Karpas-422 (cell line): Measurements from ENCODE around the gene NTSR2. TPM values are rescaled to one million over a fixed set of nuclear protein-coding genes. Genes with fewer than 3 reads are reported as not detected.

Experiments
- DNase-seq: peaks from one replicate; pipeline ENCODE4 v3.0.0-alpha.2; 2015
- H2AFZ ChIP-seq: fragments of 200-600 bp; sonication (generic); 2 replicates; pipeline ENCODE4 v1.6.1; 2014; ENCODE audit warnings: antibody characterized with exemption, low read length, mixed read lengths
- H3K27ac ChIP-seq: fragments of 200-600 bp; sonication (generic); 2 replicates; pipeline ENCODE4 v1.5.1; 2014; ENCODE audit warnings: mild to moderate bottlenecking, low read length, moderate library complexity
- H3K27me3 ChIP-seq: fragments of 200-600 bp; sonication (generic); 2 replicates; pipeline ENCODE4 v1.6.1; 2014; ENCODE audit warnings: low read length, mixed read lengths
- H3K36me3 ChIP-seq: fragments of 200-600 bp; sonication (generic); 2 replicates; pipeline ENCODE4 v1.6.1; 2014; ENCODE audit warnings: low read length, mixed read lengths; ENCODE audit not compliant: insufficient read depth
- H3K4me1 ChIP-seq: fragments of 200-600 bp; sonication (generic); 2 replicates; pipeline ENCODE4 v1.6.1; 2014; ENCODE audit warnings: mild to moderate bottlenecking, low read length, mixed read lengths
- H3K4me2 ChIP-seq: fragments of 200-600 bp; sonication (generic); 2 replicates; pipeline ENCODE4 v1.6.1; 2014; ENCODE audit warnings: low read length, low read depth, mild to moderate bottlenecking; ENCODE audit not compliant: poor library complexity, severe bottlenecking
- H3K4me3 ChIP-seq: fragments of 200-600 bp; sonication (generic); 2 replicates; pipeline ENCODE4 v1.5.1; 2014; ENCODE audit warnings: mild to moderate bottlenecking, antibody characterized with exemption, low read length, mixed read lengths
- H3K79me2 ChIP-seq: fragments of 200-600 bp; sonication (generic); 2 replicates; pipeline ENCODE4 v1.6.1; 2014; ENCODE audit warnings: mild to moderate bottlenecking, low read length, mixed read lengths
- H3K9ac ChIP-seq: fragments of 200-600 bp; sonication (generic); 2 replicates; pipeline ENCODE4 v1.6.0; 2014; ENCODE audit warnings: low read length
- H3K9me2 ChIP-seq: fragments of 200-600 bp; sonication (generic), shearing (Covaris generic); replicated peaks from 2 replicates; pipeline ENCODE4 v1.6.0; 2014; ENCODE audit warnings: mild to moderate bottlenecking, low read length, moderate library complexity; ENCODE audit not compliant: insufficient read depth
- H3K9me3 ChIP-seq: fragments of 300-700, 200-600 bp; sonication (generic); 2 replicates; pipeline ENCODE4 v1.6.1; 2014; ENCODE audit warnings: low read length, mixed read lengths
- H4K20me1 ChIP-seq: fragments of 200-600 bp; sonication (generic); 2 replicates; pipeline ENCODE4 v1.6.1; 2014; ENCODE audit warnings: mild to moderate bottlenecking, antibody characterized with exemption, low read length, low read depth; ENCODE audit not compliant: insufficient read depth
- total RNA-seq: library from RNA; depleted of rRNA; stranded (reverse); fragments of >200 nt; shearing (Covaris generic); gene quantifications from 2 replicates; pipeline ENCODE4 v1.2.3, GENCODE V29; 2014; ENCODE audit warnings: low replicate concordance

Gene NTSR2
- total RNA-seq, 1 experiment from 2014 or later = not detected

DNA sequence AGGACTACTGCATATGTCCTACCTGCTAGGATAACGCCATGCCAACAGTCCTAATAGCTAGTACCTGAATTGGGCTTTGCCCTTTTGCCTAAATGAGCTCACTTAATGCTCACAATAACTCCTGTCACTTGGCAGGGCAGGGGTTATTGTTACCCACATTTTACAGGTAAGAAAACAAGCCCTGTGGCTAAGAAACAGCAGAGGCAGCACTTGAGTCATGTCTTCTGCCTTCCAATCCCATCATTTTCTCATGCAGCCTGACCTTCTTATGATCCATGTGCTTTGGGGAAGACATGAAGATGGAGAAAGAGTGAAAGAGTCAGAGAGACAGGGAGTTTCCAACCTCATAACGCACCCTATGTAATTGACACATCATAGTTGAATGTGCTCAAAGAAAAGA is 42.9 kb upstream of the NTSR2 start:
- no peaks in the 10 kb centered on the region for H3K27me3 ChIP-seq
- H3K9me2 ChIP-seq = no peaks in the 10 kb centered on the region
- no peak overlapping the region for H3K9ac ChIP-seq
- H4K20me1 ChIP-seq = no peaks in the 10 kb centered on the region
- no peaks in the 10 kb centered on the region for H3K36me3 ChIP-seq
- H3K9me3 ChIP-seq = no peaks in the 10 kb centered on the region
- no peak overlapping the region for H3K27ac ChIP-seq
- H3K79me2 ChIP-seq = no peaks in the 10 kb centered on the region
- no peak overlapping the region for H2AFZ ChIP-seq
- no peak overlapping the region for H3K4me3 ChIP-seq
- DNase-seq = no peak
- no peak overlapping the region for H3K4me2 ChIP-seq
- H3K4me1 ChIP-seq = peaks cover 7% of the 10 kb centered on the region

DNA sequence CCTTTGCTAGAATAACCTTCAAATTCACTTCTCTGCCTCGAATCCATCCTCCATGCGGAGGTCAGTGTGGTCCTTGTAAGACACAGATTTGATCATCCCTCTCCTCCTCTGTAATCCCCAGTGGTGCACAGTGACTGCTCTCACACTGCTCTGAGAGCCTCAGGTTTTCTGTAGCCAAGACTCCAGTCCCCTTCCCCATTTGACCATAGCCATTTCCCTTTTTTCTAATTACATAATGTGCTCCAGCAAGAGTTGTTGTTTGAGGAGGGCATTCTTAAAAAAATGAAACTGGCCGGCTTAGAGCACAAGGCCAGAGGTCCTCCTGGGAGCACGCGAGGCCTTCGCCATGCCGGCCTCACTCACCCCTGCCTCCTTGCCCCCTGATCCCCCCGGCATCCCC is 41.8 kb upstream of the NTSR2 start:
- Histone ChIP-seq H3K36me3 (no peaks in the 10 kb centered on the region), H3K4me3 (no peak overlapping the region), H2AFZ (no peak overlapping the region), H3K27me3 (no peaks in the 10 kb centered on the region), H3K4me2 (no peak overlapping the region), H3K4me1 (peaks cover 1% of the 10 kb centered on the region), H3K79me2 (no peaks in the 10 kb centered on the region), H3K9me3 (no peaks in the 10 kb centered on the region), H3K27ac (no peak overlapping the region), H3K9ac (no peak overlapping the region), H3K9me2 (no peaks in the 10 kb centered on the region), H4K20me1 (no peaks in the 10 kb centered on the region)
- DNase-seq = no peak

DNA sequence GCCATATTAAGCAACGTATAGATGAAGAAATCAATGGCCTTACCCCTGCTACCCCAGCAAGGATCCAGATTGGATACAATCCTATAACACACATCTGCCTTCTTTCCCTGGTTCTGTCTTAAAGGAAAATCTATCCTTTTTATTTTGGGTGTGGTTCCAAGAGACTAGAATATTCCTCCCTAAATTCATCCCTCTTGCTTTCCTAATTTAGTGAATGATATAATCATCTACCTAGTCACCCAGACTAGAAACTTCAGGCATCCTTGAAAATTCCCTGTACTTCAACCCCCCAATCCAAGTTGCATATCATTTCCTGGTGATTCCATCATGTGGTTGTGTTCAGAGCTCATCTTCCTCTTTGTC is 41.3 kb upstream of the NTSR2 start:
- H3K4me3 ChIP-seq = no peak overlapping the region
- H3K27ac ChIP-seq = no peak overlapping the region
- H3K27me3 ChIP-seq = no peaks in the 10 kb centered on the region
- H3K9me2 ChIP-seq = no peaks in the 10 kb centered on the region
- no peak for DNase-seq
- no peak overlapping the region for H2AFZ ChIP-seq
- H3K36me3 ChIP-seq = no peaks in the 10 kb centered on the region
- H3K9ac ChIP-seq = no peak overlapping the region
- no peak overlapping the region for H3K4me2 ChIP-seq
- H3K79me2 ChIP-seq = no peaks in the 10 kb centered on the region
- no peaks in the 10 kb centered on the region for H3K9me3 ChIP-seq
- H4K20me1 ChIP-seq = no peaks in the 10 kb centered on the region
- H3K4me1 ChIP-seq = no peaks in the 10 kb centered on the region

DNA sequence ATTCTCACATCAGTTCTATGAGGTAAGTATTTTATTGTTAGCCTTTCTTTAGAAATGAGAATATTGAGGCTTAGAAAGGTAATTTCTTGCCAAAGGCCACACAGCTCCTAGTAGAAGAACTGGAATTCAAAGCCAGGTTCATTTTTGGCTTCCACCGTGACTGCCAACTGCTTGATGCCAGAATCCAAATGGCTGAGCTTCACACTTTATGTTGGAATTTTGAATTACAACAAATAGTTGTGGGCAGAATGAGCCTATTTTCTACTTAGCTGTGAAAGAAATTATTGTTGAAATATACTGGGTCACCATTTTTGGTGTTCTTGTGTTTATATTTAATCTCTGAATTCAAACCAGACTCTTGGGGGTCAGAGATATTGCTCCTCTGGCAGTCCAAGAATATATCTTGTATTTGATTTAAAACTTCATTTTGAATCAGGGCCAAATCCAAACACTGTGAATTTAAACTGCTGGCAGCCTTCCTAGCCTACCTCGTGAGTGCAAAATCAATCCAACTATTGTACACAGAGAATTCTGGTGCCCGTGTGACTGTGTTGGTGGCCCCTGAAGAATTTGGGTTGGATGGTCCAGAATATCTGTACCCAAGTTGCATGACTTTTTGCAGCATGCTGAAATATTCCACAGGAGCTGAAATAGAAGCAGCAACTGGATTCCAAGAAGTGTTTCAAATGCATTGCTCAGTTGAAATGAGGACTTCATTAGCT is 40.8 kb upstream of the NTSR2 start:
- Histone ChIP-seq H2AFZ (no peak overlapping the region), H3K36me3 (no peaks in the 10 kb centered on the region), H3K4me1 (no peaks in the 10 kb centered on the region), H3K79me2 (no peaks in the 10 kb centered on the region), H4K20me1 (no peaks in the 10 kb centered on the region), H3K4me3 (no peak overlapping the region), H3K4me2 (no peak overlapping the region), H3K9me3 (no peaks in the 10 kb centered on the region), H3K9ac (no peak overlapping the region), H3K27ac (no peak overlapping the region), H3K9me2 (no peaks in the 10 kb centered on the region), H3K27me3 (no peaks in the 10 kb centered on the region)
- DNase-seq = no peak

DNA sequence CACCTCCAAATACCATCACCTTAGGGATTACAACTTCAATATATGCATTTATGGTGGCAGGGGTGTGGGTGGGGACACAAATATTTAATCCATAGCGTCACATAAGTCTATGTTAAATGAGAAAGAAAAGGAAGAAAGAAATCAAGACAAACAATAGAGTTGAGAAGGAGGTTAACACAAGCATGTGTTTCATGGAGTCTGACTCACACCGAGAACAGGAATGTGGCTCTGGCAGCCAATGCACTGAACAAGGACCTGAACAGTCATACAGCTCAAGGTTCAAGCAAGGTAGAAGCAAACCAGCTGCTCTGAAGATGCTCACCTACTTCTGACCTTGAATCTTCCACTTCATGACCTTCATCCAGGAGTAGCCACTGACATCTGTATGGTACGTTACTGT is 40.2 kb upstream of the NTSR2 start:
- Histone ChIP-seq H3K27ac (no peak overlapping the region), H3K79me2 (no peaks in the 10 kb centered on the region), H3K4me2 (no peak overlapping the region), H3K9me2 (no peaks in the 10 kb centered on the region), H3K9me3 (no peaks in the 10 kb centered on the region), H3K27me3 (no peaks in the 10 kb centered on the region), H4K20me1 (no peaks in the 10 kb centered on the region), H3K4me3 (no peak overlapping the region), H3K4me1 (no peaks in the 10 kb centered on the region), H2AFZ (no peak overlapping the region), H3K9ac (no peak overlapping the region), H3K36me3 (no peaks in the 10 kb centered on the region)
- no peak for DNase-seq

DNA sequence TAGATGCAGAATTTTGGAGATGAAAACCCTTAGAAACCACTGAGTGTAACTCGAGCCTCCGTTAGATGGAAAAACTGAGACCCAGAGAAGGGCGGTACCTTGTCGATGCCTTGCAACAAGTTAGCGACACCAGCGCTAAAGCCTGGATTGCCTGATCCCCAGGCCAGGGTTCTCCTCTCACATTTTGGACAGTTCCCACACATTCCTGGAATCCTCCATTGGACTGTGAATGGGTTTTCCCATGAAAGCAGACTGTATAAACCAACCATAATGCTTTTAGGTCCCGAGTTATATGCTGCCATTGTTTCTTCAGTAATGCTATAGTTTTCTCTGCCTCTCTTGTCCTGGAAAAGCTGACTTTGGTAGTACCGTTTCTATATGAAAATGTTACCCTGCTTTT is 39.3 kb upstream of the NTSR2 start:
- H3K9me2 ChIP-seq = no peaks in the 10 kb centered on the region
- H3K79me2 ChIP-seq = no peaks in the 10 kb centered on the region
- H3K4me3 ChIP-seq = no peak overlapping the region
- no peak overlapping the region for H2AFZ ChIP-seq
- no peaks in the 10 kb centered on the region for H3K9me3 ChIP-seq
- no peak overlapping the region for H3K27ac ChIP-seq
- no peak overlapping the region for H3K4me2 ChIP-seq
- no peaks in the 10 kb centered on the region for H4K20me1 ChIP-seq
- no peak for DNase-seq
- H3K9ac ChIP-seq = no peak overlapping the region
- H3K27me3 ChIP-seq = no peaks in the 10 kb centered on the region
- no peaks in the 10 kb centered on the region for H3K36me3 ChIP-seq
- H3K4me1 ChIP-seq = no peaks in the 10 kb centered on the region

DNA sequence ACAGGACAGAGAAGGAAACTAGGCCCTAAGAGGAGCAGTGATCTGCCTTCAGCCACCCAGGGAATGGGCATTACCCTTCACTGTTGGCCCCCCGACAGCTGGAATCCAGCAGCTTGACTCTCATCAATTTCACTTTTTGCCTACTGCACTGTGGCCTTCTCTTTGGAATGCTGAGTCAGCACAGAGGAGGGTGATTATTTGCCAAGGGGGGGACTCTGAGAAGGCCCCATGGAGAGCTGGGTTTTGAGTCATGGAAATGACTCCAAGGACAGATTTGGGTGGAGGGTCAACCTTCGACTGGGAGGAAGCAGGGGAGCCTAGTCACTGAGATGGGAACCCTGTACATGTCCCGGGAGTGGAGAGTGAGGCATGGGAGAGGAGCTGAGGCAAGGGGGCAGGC is 38.1 kb upstream of the NTSR2 start:
- Histone ChIP-seq H3K79me2 (no peaks in the 10 kb centered on the region), H3K4me3 (no peak overlapping the region), H3K9me3 (no peaks in the 10 kb centered on the region), H4K20me1 (no peaks in the 10 kb centered on the region), H3K9ac (no peak overlapping the region), H3K27ac (no peak overlapping the region), H3K36me3 (no peaks in the 10 kb centered on the region), H3K4me2 (no peak overlapping the region), H3K9me2 (no peaks in the 10 kb centered on the region), H3K4me1 (no peaks in the 10 kb centered on the region), H3K27me3 (no peaks in the 10 kb centered on the region), H2AFZ (no peak overlapping the region)
- DNase-seq = no peak

DNA sequence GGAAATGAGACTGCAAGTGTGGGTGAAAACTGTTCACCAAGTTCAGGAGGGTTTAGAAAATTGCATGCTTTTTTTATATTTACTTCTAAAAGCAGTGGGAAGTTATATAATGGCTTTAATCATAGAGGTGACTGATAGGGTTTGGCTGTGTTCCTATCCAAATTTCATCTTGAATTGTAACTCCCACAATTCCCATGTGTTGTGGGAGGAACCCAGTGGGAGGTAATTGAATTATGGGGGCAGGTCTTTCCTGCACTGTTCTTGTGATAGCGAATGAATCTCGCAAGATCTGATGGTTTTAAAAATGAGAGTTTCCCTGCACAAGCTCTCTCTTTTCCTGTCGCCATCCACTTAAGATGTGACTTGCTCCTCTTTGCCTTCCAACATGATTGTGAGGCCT is 35.7 kb upstream of the NTSR2 start:
- DNase-seq = no peak
- Histone ChIP-seq H3K27ac (no peak overlapping the region), H3K4me1 (no peaks in the 10 kb centered on the region), H3K9me2 (no peaks in the 10 kb centered on the region), H4K20me1 (no peaks in the 10 kb centered on the region), H2AFZ (no peak overlapping the region), H3K79me2 (no peaks in the 10 kb centered on the region), H3K9me3 (no peaks in the 10 kb centered on the region), H3K4me3 (no peak overlapping the region), H3K36me3 (no peaks in the 10 kb centered on the region), H3K9ac (no peak overlapping the region), H3K27me3 (no peaks in the 10 kb centered on the region), H3K4me2 (no peak overlapping the region)

DNA sequence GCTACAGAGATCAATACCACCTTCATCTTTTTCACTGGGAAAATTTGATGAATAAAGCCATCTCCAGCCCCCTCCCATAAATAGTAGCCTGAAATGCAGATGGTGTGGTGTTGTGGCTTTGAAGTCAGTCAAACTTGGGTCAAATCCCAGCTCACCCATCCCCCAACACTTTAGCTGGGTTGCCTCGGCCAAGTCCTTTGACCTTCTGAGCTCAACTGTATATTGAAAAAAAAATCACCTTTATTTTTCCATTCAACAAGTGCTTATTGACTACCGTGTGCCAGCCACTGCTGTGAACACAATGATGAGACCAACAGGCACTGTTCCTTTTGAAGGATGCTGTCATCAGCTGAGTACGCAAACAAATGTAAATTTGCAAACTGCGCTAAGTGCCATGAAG is 35.1 kb upstream of the NTSR2 start:
- no peak overlapping the region for H3K4me3 ChIP-seq
- H3K9me2 ChIP-seq = no peaks in the 10 kb centered on the region
- no peak for DNase-seq
- H3K4me1 ChIP-seq = no peaks in the 10 kb centered on the region
- no peaks in the 10 kb centered on the region for H3K27me3 ChIP-seq
- H3K27ac ChIP-seq = no peak overlapping the region
- H3K4me2 ChIP-seq = no peak overlapping the region
- H3K79me2 ChIP-seq = no peaks in the 10 kb centered on the region
- H4K20me1 ChIP-seq = no peaks in the 10 kb centered on the region
- H3K36me3 ChIP-seq = no peaks in the 10 kb centered on the region
- no peaks in the 10 kb centered on the region for H3K9me3 ChIP-seq
- no peak overlapping the region for H2AFZ ChIP-seq
- no peak overlapping the region for H3K9ac ChIP-seq
